T-helper 2 cell (primary cell): Measurements from ENCODE around the gene HEXIM2.
"Not testable (repeated sequence)": the region's sequence is repeated elsewhere in the genome, so short reads cannot be mapped to it uniquely, and the experiment has no call there.

Source experiments
- DNase-seq, 5 experiments: peaks; one replicate each; pipeline versions ENCODE4 v3.0.0 to v3.0.0-alpha.2; 2012 to 2022
- total RNA-seq, 2 donors: gene quantifications; one replicate each; lab custom pipeline; 2026; lab: John Stamatoyannopoulos, UW

Gene HEXIM2
- 2.2 to 3.4 reads per million in 2 donors for total RNA-seq

GRCh38 chr17:45161288-45162024, at the start of gene HEXIM2:
HEXIM2 (plus strand) TSS chr17:45161875; CDS start chr17:45162794, 919 bp downstream.
- peak; percentile 91 to 100 (median 98) for DNase-seq

- no peak for DNase-seq
These were observed 48.9 kb upstream of the HEXIM2 start for GRCh38 chr17:45112559-45113423.

GRCh38 chr17:45113424-45113754, 48.3 kb upstream of the HEXIM2 start:
- DNase-seq: no peak

- no peak for DNase-seq
These were observed 47.4 kb upstream of the HEXIM2 start for GRCh38 chr17:45114117-45114932.

- DNase-seq: no peak
These were observed 46.6 kb upstream of the HEXIM2 start for GRCh38 chr17:45115015-45115625.

GRCh38 chr17:45115871-45116270, 45.8 kb upstream of the HEXIM2 start:
- no peak for DNase-seq

- no peak for DNase-seq
These were observed 45.1 kb upstream of the HEXIM2 start for GRCh38 chr17:45116434-45117016.

- no peak for DNase-seq
These were observed 44.3 kb upstream of the HEXIM2 start for GRCh38 chr17:45117334-45117733.

GRCh38 chr17:45117848-45118646, 43.6 kb upstream of the HEXIM2 start:
- DNase-seq: no peak

GRCh38 chr17:45118691-45119090, 43.0 kb upstream of the HEXIM2 start:
- DNase-seq: no peak

- no peak for DNase-seq
These were observed 41.7 kb upstream of the HEXIM2 start for GRCh38 chr17:45119964-45120363.

- no peak for DNase-seq
These were observed 41.1 kb upstream of the HEXIM2 start for GRCh38 chr17:45120558-45120957.

GRCh38 chr17:45121055-45121454, 40.6 kb upstream of the HEXIM2 start:
- DNase-seq: no peak

- DNase-seq: no peak
These were observed 38.5 kb upstream of the HEXIM2 start for GRCh38 chr17:45123076-45123770.

GRCh38 chr17:45123930-45124796, 37.5 kb upstream of the HEXIM2 start:
- no peak for DNase-seq

- DNase-seq: not testable (repeated sequence)
These were observed 36.9 kb upstream of the HEXIM2 start for GRCh38 chr17:45124797-45125122.

- no peak for DNase-seq
These were observed 36.2 kb upstream of the HEXIM2 start for GRCh38 chr17:45125509-45125908.

- no peak for DNase-seq
These were observed 34.5 kb upstream of the HEXIM2 start for GRCh38 chr17:45127207-45127547.

GRCh38 chr17:45127548-45128300, 34.0 kb upstream of the HEXIM2 start:
- DNase-seq: no peak
